B cell (primary cell): ENCODE measurements around the gene KCND2.

ENCODE experiments used
- CTCF ChIP-seq: fragments of 200-600 bp; IDR thresholded peaks from one replicate; pipeline ENCODE4 v1.8.0; 2022; ENCODE audit warnings: antibody characterized with exemption, mild to moderate bottlenecking
- EZH2 ChIP-seq: IDR thresholded peaks from 2 replicates; pipeline ENCODE4 v1.6.1; 2012; ENCODE audit warnings: borderline replicate concordance, low read depth, mild to moderate bottlenecking, moderate library complexity, low read length; ENCODE audit not compliant: insufficient read depth, poor library complexity, severe bottlenecking

GRCh38 chr7:120445276-120445675, 172.3 kb downstream of the KCND2 start:
- TF ChIP-seq CTCF (no peak), EZH2 (no peak)
